Nephron progenitor cell (in vitro differentiated cells): ENCODE results near the gene PDLIM3.

Experiments
- DNase-seq: peaks from one replicate; pipeline ENCODE4 v3.0.0; 2021
- H3K27ac Mint-ChIP-seq: 2 replicates; pipeline ENCODE4 v1.8.0; 2021; ENCODE audit warnings: mild to moderate bottlenecking, moderate library complexity, mixed read lengths
- H3K27me3 Mint-ChIP-seq: 2 replicates; pipeline ENCODE4 v1.8.0; 2021; ENCODE audit warnings: mild to moderate bottlenecking, low read depth, mixed read lengths; ENCODE audit not compliant: poor library complexity
- H3K36me3 Mint-ChIP-seq: 2 replicates; pipeline ENCODE4 v1.8.0; 2021; ENCODE audit warnings: low read depth, mixed read lengths
- H3K4me1 Mint-ChIP-seq: 2 replicates; pipeline ENCODE4 v1.8.0; 2021; ENCODE audit warnings: mixed read lengths
- H3K4me3 Mint-ChIP-seq: 2 replicates; pipeline ENCODE4 v1.8.0; 2021; ENCODE audit warnings: mild to moderate bottlenecking, moderate library complexity, mixed read lengths
- H3K9me3 Mint-ChIP-seq: 2 replicates; pipeline ENCODE4 v1.8.0; 2021; ENCODE audit warnings: mild to moderate bottlenecking, moderate library complexity, mixed read lengths
- TF ChIP-seq, protein P1 (sequence below): fragments of 200-600 bp; sonication (generic); IDR thresholded peaks from 2 replicates; pipeline ENCODE4 v1.5.0; 2021; ENCODE audit warnings: antibody characterized with exemption

The PDLIM3 gene

GRCh38 chr4:185534866-185535611, at the start of gene PDLIM3:
PDLIM3 (minus strand) TSS chr4:185535507; CDS start chr4:185535434, 73 bp downstream.
- Mint-ChIP-seq H3K4me1 (peaks cover 13% of the 10 kb centered on the region), H3K27me3 (peaks cover 20% of the 10 kb centered on the region), H3K4me3 (peak within 1 kb of the TSS; percentile 85), H3K27ac (no peak within 1 kb of the TSS), H3K9me3 (no peaks in the 10 kb centered on the region), H3K36me3 (no peaks in the 10 kb centered on the region)
- TF ChIP-seq, protein P1, sequence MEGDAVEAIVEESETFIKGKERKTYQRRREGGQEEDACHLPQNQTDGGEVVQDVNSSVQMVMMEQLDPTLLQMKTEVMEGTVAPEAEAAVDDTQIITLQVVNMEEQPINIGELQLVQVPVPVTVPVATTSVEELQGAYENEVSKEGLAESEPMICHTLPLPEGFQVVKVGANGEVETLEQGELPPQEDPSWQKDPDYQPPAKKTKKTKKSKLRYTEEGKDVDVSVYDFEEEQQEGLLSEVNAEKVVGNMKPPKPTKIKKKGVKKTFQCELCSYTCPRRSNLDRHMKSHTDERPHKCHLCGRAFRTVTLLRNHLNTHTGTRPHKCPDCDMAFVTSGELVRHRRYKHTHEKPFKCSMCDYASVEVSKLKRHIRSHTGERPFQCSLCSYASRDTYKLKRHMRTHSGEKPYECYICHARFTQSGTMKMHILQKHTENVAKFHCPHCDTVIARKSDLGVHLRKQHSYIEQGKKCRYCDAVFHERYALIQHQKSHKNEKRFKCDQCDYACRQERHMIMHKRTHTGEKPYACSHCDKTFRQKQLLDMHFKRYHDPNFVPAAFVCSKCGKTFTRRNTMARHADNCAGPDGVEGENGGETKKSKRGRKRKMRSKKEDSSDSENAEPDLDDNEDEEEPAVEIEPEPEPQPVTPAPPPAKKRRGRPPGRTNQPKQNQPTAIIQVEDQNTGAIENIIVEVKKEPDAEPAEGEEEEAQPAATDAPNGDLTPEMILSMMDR = no peak
- DNase-seq = peak; percentile 78

- no peak for DNase-seq
- H3K36me3 Mint-ChIP-seq = no peaks in the 10 kb centered on the region
- H3K4me3 Mint-ChIP-seq = no peak overlapping the region
- H3K27me3 Mint-ChIP-seq = peaks cover 48% of the 10 kb centered on the region
- TF ChIP-seq, protein P1 = no peak
- H3K9me3 Mint-ChIP-seq = no peaks in the 10 kb centered on the region
- H3K27ac Mint-ChIP-seq = no peak overlapping the region
- H3K4me1 Mint-ChIP-seq = peaks cover 18% of the 10 kb centered on the region
These were observed 48.5 kb upstream of the PDLIM3 start for GRCh38 chr4:185583813-185584212.

DNA sequence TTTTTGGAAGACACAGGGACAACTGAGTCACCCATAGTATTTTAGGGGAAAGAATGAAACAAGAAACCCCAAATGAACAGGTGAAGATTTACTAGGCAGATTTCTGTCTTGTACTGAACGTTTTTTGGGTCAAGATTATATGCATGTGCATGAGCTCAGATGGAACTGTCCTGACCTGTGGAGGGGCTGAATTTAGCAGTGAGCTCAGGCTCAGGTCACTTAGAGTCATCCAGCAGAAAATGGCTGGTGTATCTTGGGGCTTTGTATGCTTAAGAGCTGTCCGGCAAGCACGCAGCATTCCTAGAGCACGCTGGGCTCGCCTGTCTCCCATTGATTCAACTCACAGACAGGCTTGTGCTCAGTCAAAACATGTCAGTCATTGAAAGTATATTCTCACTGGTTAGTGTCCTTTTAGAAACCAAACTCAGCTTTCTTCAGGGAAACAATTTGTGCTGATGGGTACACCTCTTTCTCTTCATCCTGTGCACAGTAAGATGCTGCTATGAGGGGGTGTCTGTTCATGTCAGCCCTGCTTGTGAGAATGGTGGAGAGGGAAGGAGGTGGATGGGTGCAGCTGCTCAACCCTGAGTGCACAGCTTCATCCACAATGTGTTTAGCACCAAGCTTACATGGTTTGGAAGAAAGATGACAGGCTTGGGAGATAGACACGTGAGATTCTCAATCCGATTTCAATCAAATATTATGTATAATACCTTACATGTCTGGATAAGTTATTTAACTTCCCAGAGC, 47.5 kb upstream of the PDLIM3 start:
- Mint-ChIP-seq H3K36me3 (no peaks in the 10 kb centered on the region), H3K9me3 (no peaks in the 10 kb centered on the region), H3K4me1 (peaks cover 11% of the 10 kb centered on the region), H3K27ac (no peak overlapping the region), H3K27me3 (peaks cover 38% of the 10 kb centered on the region), H3K4me3 (no peak overlapping the region)
- no peak for DNase-seq
- TF ChIP-seq, protein P1 = no peak

GRCh38 chr4:185580699-185581098, 45.4 kb upstream of the PDLIM3 start:
- H3K4me1 Mint-ChIP-seq = no peaks in the 10 kb centered on the region
- TF ChIP-seq, protein P1 = no peak
- peaks cover 17% of the 10 kb centered on the region for H3K27me3 Mint-ChIP-seq
- no peak overlapping the region for H3K27ac Mint-ChIP-seq
- no peaks in the 10 kb centered on the region for H3K9me3 Mint-ChIP-seq
- H3K4me3 Mint-ChIP-seq = no peak overlapping the region
- no peak for DNase-seq
- H3K36me3 Mint-ChIP-seq = no peaks in the 10 kb centered on the region

GRCh38 chr4:185578284-185578683, 43.0 kb upstream of the PDLIM3 start:
- no peak for DNase-seq
- Mint-ChIP-seq H3K9me3 (no peaks in the 10 kb centered on the region), H3K27ac (no peak overlapping the region), H3K36me3 (no peaks in the 10 kb centered on the region), H3K4me1 (peaks cover 9% of the 10 kb centered on the region), H3K4me3 (no peak overlapping the region), H3K27me3 (no peaks in the 10 kb centered on the region)
- TF ChIP-seq, protein P1 = no peak
